Dermis blood vessel endothelial cell (primary cell): Measurements from ENCODE around the gene MPZL1. TPM values are rescaled to one million over a fixed set of nuclear protein-coding genes. Genes with fewer than 3 reads are reported as not detected.

Experiments used
- DNase-seq: peaks from one replicate; pipeline ENCODE4 v3.0.0; 2010
- total RNA-seq: library from RNA; depleted of rRNA; stranded (reverse); fragments of >200 nt; gene quantifications from 2 replicates; pipeline ENCODE4 v1.2.3, GENCODE V29; 2014

MPZL1 gene
- 114 and 127 TPM in 2 replicates for total RNA-seq

- peak; percentile 97 for DNase-seq
Measured at GRCh38 chr1:167721617-167722151, at the start of gene MPZL1. Gene MPZL1 (plus strand): TSS chr1:167721982. CDS start chr1:167722152, 170 bp downstream.

GRCh38 chr1:167672831-167673230, 49.0 kb upstream of the MPZL1 start:
- DNase-seq, result no peak

DNA sequence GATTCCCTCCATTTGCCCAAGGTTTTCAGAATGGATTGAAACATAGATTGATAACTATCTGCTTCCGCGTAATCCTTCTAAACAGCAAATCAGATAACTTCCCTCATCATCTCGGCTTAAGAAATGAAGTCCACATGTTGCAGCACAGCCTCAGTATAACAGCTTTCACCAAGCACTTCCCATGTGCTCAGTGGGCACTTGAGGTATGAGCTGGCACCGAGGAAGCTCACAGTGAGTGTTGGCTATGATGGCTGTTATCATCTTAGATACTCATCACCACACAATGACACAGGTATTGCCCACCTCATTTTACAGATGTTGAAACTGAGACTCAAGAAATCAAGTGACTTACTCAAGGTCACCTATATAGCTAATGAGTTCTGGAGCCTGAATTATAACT, 48.5 kb upstream of the MPZL1 start:
- DNase-seq, result no peak

GRCh38 chr1:167674156-167674555, 47.6 kb upstream of the MPZL1 start:
- DNase-seq, result no peak

DNA sequence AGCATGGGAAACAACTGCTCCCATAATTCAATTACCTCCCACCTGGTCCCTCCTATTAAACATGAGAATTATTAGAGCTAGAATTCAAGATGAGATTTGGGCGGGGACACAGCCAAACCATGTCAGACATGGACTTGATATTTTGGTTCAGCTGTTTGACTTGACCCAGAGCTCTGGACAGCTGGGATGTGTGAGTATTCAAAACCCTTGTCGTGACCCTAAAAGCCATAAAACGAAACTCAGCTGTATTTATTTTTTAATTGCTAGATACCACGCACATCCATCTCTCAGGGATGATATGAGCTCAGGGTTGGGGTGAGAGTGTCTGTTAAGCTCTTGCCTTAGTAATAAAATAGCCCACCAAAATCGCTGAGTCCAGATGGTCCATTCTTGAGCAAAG, 46.3 kb upstream of the MPZL1 start:
- no peak for DNase-seq

DNA sequence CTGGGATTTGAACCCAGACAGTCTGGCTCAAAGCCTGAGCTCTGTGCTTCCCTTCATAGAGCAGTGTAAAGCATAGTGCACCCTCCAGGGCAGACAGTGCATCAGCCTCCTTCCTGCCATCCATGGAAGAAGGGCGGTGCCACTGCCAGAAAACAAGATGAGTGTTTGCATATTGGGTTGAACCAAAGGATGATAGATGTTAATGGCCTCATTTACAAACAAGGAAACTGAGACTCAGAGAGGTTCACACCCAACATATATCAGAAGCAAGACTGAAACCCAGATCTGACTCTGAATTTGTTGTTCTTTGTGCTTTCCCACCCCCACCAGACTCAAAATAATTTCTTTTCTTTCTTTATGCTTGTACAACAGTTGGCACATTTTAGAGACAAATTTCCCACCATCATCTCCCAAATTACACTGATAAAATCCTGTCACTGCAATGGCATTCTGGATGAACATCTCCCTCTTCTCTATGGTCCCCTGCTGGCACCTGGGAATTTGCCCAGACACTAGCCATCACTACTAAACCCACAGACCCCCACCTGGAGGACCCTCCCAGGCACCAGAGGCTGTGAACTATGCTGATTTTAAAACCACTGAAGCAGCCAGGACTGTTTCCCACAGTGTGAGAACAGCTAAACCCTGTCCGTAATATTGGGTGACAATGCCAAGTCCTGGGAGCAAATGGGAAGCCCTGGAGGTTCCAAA, 45.4 kb upstream of the MPZL1 start:
- no peak for DNase-seq

- DNase-seq, result no peak
Measured at GRCh38 chr1:167676916-167677848, 44.6 kb upstream of the MPZL1 start.

- no peak for DNase-seq
Measured at GRCh38 chr1:167678422-167678821, 43.4 kb upstream of the MPZL1 start.

DNA sequence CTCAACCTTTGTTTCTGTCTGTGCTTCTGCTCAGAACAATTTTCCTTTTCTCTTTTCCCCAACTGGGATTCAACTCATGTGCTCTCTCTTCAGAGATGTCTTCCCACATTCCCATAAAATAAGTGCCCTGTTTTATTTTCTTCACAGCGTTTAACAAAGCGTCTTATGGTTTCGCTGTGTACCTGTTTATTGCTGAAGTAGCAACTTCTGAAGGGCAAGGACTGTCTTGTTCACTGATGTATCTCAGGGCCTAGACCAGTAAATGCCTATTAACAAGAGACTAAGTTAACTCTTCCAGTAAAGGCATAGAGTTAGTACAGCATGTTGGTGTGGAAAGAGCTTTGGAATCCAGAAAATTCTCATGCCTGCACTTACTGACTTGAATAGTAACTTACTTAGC, 42.9 kb upstream of the MPZL1 start:
- no peak for DNase-seq

DNA sequence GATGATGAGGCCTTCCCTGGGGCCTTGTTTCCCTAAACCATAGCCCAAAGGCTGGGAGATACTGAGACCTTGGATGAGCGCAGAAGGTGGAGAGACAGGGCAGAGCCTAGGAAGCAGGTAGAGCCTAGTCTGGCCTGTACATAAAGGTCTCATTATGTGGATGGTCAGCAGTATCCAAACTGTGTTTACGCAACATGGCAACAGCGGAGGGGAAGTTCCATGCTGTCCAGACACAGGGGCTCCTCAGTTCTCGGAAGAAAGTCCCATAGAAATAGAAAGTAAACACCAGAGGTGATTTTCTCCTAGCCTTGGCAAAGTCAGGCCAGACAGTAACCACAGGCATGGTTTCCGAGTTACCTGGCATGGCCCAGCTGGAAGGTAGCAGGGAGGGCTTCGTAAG, 42.1 kb upstream of the MPZL1 start:
- no peak for DNase-seq

DNA sequence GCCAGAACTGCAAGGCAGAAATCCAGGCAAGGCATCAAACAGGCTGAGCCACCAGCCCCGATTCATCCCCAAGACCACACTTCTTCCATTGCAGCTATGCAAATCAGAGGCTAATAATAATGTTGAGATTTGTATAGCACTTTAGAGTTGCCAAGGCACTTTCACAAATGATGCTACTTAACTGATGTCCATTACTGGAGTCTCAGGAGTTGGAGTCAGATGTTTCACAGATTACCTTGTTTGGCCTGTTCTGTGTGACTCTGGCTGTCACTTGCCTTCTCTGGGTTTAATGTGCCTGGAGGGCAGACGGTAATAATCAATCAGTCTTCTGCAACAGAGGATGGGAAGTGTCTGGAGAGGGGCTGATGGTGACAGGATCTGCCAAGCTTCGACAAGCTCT, 40.8 kb upstream of the MPZL1 start:
- DNase-seq, result no peak

DNA sequence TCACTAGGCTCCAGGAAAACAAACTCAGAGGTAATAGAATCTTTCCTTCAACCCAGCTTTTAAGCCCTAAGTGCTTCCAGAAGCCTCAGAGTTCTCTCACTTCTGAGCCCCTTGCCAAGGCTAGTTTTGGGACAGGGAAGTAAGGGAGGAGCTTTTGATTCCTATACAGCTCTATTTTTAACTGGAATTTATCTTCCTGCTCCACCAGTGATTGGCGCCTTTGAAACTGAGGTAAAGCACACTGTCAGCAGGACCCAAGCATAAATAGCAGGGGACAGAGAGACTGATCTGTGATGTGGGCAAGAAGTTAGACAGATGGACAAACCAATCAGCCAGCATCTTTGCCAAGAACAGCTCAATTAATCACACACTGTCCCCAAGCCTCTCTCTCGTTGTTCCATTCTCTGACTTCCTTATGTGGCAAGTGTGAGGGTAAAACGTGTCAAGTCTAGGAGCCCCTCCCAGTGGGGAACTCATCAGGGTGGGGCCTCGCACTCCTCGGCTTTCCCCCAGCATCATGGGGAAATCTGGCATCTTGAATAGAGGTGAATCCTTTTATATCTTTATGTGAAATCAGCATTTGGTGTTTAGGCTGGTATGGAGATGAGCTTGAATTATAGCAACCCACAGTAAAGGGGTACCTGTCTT, 40.2 kb upstream of the MPZL1 start:
- no peak for DNase-seq

- DNase-seq, result no peak
Measured at GRCh38 chr1:167683226-167683625, 38.6 kb upstream of the MPZL1 start.

- peak; percentile 17 for DNase-seq
Measured at GRCh38 chr1:167683641-167684502, 37.9 kb upstream of the MPZL1 start.

DNA sequence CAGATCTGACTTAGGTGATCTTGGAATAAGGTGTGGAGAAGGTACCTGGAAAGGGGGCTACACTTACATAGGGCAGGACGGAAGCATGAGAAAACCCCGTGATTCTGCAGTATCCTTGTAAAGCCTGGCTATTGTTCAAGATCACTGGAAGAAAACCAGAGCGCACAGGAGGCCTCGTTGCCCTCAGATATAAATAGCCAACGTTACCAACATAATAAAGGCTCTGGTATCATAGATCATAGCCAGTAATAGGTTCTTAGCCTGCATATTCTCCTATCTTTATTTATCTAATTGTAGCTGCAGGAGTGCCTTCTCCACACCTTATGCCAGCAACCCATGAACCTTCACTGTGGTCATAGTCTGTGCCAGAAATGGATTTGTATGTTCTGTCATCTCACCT, 35.9 kb upstream of the MPZL1 start:
- no peak for DNase-seq

DNA sequence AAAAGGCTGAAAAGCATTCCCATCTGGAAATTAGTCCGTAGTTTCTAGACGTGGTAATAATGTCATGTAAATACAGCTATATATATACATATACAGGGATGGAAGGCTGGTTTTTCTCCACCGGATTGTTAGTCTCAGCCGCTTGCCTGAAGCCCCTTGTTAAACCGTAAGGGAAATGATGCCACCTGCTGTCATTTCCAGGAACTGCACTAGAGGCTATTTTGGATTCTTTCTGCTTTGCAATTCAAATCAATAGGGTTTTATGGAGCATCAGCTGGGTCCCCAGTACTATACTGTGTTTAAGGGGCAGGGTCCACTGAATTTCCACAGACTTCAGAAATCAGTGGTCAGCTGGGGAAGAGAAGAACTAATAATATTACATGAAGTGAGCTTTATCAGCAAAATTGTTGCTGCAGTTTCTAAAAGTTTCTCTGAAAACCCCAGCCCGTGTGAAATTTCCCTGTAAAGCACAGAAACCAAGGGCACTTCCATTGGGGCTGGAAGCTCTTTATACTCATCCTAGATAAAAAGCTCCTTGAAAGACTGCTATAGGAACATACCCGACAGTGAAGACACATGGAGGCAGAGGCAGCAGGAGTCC, 33.8 kb upstream of the MPZL1 start:
- DNase-seq, result peak; percentile 91

GRCh38 chr1:167689567-167689920, 32.2 kb upstream of the MPZL1 start:
- peak; percentile 19 for DNase-seq

- DNase-seq, result no peak
Measured at GRCh38 chr1:167690053-167690452, 31.7 kb upstream of the MPZL1 start.

GRCh38 chr1:167693425-167694045, 28.2 kb upstream of the MPZL1 start:
- no peak for DNase-seq

DNA sequence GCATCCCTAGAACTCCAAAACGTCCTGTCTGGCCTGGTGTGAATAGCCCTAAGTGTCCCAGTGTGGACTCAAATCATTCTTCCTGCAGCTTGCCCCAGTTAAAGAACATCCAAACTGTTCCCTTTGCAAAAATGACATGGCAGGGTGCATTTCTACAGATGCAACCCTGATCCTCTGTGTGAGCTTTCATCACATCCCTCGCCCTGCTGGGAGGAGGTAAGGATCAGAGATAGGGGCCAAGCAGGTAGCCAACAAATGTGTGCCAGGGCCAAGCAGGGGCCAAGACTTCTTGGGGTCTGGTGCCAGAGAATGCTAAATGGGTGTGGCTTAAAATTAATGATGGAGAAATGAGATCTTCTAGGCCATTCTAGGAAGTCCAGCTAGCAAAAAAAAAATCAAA, 27.1 kb upstream of the MPZL1 start:
- no peak for DNase-seq

GRCh38 chr1:167695147-167695546, 26.6 kb upstream of the MPZL1 start:
- DNase-seq, result no peak
